MV-4-11 (cell line): ENCODE data around the gene ATP6V0D1.
"Not testable (repeated sequence)": the region's sequence is repeated elsewhere in the genome, so short reads cannot be mapped to it uniquely, and the experiment has no call there.

Experiments used
- DNase-seq: peaks from one replicate; lab custom pipeline; 2025; lab: John Stamatoyannopoulos, UW

The ATP6V0D1 gene

GRCh38 chr16:67504031-67505021 lies 23.4 kb upstream of the ATP6V0D1 start:
- DNase-seq, result peak; percentile 63

- DNase-seq, result no peak
Measured at GRCh38 chr16:67499106-67499505, 18.1 kb upstream of the ATP6V0D1 start.

- DNase-seq, result peak; percentile 90
Measured at GRCh38 chr16:67490335-67491096, 9.6 kb upstream of the ATP6V0D1 start.

GRCh38 chr16:67489401-67490083 lies 8.6 kb upstream of the ATP6V0D1 start:
- no peak for DNase-seq

DNA sequence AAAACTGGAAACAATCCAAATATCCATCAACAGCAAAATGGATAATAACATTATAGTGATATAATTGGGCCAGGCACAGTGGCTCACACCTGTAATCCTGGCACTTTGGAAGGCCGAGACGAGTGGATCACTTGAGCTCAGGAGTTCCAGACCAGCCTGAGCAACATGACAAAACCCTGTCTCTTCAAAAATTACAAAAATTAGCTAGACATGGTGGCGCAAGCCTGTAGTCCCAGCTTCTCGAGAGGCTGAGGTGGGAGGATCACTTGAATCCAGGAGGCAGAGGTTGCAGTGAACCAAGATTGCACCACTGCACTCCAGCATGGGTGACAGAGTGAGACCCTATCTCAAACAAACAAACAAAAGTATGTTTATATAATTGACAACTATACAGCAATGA lies 6.6 kb upstream of the ATP6V0D1 start:
- DNase-seq, result not testable (repeated sequence)

GRCh38 chr16:67486805-67487204 lies 5.8 kb upstream of the ATP6V0D1 start:
- DNase-seq, result peak; percentile 52

GRCh38 chr16:67483731-67484525 lies 3.0 kb upstream of the ATP6V0D1 start:
- DNase-seq, result no peak

- no peak for DNase-seq
Measured at GRCh38 chr16:67483150-67483549, 2.2 kb upstream of the ATP6V0D1 start, which contains the start of gene AGRP. AGRP (minus strand) TSS chr16:67483547; CDS start chr16:67483398, 149 bp downstream.

GRCh38 chr16:67482233-67482924 lies 1.4 kb upstream of the ATP6V0D1 start:
- DNase-seq, result no peak

DNA sequence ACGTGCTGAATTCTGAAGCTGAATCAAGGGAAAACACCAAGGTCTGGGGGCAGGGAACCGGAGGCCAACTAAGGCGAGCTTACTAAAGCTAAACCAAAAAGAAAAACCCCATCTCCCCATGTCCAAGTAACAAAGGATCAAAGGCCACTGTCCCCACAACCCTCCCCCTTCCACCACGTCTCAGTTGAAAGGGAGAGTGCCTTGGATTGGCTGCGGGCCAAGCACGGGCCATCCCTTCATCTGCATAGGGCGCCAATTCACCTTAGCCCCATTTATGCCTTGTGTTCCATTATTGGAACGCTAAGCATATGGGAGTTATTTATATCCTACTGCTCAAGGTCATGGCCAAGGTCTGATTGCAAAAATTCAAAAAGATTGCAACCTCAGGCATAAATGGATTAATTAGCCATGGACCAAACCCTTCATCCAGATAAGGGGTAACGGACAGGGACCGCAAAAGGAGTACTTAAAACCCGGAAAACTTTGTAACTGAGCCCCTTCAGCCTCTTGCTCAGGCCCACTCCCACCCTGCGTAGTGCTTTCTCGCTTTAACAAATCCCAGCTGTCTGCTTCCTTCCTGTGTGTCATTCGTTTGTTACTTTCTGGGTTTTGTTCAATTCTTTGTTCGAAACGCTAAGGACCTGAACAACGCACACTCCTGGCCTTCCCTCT lies 740 bp upstream of the ATP6V0D1 start:
- DNase-seq, result peak; percentile 49

DNA sequence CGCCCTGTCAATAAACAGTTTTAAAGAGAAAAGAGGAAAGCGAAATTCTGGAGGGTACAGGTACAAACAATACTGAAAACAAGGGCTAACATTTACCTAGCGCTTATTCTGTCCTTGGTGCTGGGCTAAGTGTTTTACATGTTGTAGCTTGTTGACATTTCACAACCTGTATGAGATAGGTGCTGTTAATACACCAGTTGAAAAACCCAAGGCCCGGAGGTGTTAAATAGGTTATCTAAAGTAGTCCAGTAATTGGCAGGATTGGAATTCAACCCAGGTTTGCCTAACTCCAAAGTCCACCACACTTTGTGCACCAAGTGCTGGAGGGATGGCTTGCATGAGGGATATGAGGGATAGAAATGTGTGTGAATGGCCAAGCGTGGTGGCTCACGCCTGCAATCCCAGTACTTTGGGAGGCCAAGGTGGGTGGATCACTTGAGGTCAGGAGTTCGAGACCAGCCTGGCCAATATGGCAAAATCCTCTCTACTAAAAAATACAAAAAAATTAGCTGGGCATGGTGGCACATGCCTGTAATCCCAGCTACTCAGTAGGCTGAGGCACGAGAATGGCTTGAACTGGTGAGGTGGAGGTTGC lies 2.9 kb downstream of the ATP6V0D1 start:
- no peak for DNase-seq

GRCh38 chr16:67474551-67475455 lies 6.2 kb downstream of the ATP6V0D1 start:
- peak; percentile 65 for DNase-seq

- no peak for DNase-seq
Measured at GRCh38 chr16:67471758-67472384, 9.1 kb downstream of the ATP6V0D1 start.

GRCh38 chr16:67470359-67470758 lies 10.6 kb downstream of the ATP6V0D1 start:
- no peak for DNase-seq

GRCh38 chr16:67468731-67469130 lies 12.2 kb downstream of the ATP6V0D1 start:
- DNase-seq, result no peak

- DNase-seq, result no peak
Measured at GRCh38 chr16:67466581-67466980, 14.4 kb downstream of the ATP6V0D1 start.

DNA sequence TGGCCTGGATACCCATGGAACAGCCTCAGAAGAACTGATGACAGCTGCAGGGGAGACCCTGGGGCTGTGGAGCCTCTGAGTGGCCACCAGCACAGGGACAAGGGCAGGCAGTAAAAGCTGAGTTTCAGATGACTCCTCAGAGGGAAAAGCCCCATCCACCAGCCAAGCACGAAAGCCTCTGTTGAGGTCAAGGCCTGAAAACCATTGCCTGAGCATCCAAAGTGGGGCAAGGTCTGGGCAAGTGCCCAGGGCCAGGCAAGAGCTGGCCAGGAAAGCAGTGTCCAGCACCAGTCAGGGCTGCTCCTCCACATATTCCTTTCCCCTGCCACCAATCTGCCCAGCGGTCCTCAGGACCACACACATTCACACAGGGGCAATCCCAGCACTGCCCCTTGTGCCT lies 16.4 kb downstream of the ATP6V0D1 start:
- DNase-seq, result no peak

GRCh38 chr16:67463691-67464090 lies 17.3 kb downstream of the ATP6V0D1 start:
- no peak for DNase-seq
